Astrocyte of the cerebellum (primary cell): ENCODE data around the gene PPP3CA.

Experiments
- DNase-seq: peaks from one replicate; pipeline ENCODE4 v3.0.0-alpha.2; 2011; ENCODE audit warnings: low read depth
- H3K4me3 ChIP-seq: 2 replicates; pipeline ENCODE4 v1.5.1; 2011; ENCODE audit warnings: mild to moderate bottlenecking, low read depth, low read length, moderate library complexity
- in situ Hi-C: cut with HindIII; loops from 2 replicates; pipeline ENCODE4 v1.10.0; 2017; ENCODE audit warnings: low sequenced_read_pairs
- TF ChIP-seq, protein P1 (sequence below): IDR thresholded peaks from 2 replicates; pipeline ENCODE4 v1.5.1; 2012; ENCODE audit warnings: low read length, low read depth, moderate library complexity, mild to moderate bottlenecking; ENCODE audit errors: missing control alignments

Gene PPP3CA

DNA sequence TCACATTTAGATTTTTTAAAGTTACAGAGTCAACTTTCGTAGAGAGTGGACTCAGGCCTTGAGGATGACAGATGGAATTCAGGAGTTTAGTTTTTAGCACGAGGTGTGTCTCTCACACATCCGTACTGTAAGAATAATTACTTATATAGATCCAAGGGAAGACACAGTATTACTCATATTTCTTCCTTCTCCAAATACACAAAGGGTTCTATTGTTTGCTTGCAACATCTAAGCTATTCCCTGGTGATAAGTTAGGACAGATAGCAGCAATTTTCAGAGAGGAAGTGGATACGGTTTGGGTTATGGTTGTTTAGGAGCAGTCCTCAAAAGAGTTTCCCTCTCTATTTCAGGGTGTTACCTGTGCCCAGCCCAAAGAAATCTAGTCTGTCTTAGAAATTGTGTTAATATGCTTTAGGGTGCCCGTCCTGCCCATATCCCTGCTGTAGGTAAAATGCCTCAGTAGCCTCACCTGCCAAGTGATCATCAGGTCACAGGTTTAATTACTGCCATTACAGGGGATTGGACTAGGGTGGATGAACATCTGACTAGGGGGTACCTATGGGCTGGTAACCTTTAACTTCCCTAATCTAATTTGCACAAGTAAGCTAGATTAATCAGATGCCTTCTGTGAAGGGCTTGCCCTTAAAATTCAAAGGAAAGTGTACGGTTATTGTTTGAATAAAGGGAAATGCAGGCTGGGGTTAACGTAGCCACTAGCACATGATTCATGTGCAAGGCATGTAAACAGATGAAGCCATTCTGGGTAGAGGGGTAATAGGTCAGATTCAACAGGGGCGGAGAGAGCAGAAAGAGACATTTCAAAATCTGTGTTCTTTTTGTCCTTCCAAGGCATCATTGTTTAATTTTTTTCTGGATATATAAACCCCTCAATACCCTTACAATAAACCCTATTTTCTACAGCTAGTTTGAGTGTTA lies 8.7 kb upstream of the PPP3CA start:
- in situ Hi-C loops, result no loop called here
- TF ChIP-seq, protein P1, sequence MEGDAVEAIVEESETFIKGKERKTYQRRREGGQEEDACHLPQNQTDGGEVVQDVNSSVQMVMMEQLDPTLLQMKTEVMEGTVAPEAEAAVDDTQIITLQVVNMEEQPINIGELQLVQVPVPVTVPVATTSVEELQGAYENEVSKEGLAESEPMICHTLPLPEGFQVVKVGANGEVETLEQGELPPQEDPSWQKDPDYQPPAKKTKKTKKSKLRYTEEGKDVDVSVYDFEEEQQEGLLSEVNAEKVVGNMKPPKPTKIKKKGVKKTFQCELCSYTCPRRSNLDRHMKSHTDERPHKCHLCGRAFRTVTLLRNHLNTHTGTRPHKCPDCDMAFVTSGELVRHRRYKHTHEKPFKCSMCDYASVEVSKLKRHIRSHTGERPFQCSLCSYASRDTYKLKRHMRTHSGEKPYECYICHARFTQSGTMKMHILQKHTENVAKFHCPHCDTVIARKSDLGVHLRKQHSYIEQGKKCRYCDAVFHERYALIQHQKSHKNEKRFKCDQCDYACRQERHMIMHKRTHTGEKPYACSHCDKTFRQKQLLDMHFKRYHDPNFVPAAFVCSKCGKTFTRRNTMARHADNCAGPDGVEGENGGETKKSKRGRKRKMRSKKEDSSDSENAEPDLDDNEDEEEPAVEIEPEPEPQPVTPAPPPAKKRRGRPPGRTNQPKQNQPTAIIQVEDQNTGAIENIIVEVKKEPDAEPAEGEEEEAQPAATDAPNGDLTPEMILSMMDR, result no peak
- no peak overlapping the region for H3K4me3 ChIP-seq
- peak; percentile 77 for DNase-seq

DNA sequence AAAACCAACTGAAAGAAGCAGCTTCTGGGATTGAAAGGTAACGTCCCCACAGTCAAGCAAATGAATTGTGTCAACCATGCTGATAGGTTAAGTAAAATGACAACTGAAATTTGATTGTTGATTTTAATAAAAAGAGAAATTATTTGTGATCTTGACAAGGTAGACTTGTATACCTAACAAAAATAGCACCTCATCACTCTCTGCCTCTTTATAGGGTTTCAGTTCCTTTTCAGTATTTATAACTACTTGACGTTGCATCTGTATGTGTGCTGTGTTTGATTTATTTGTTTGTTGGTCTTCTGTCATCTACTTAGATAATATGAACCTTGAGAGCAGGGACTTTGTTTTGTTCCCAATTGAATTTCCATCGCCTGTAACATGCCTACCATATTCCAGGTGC lies 7.9 kb upstream of the PPP3CA start:
- TF ChIP-seq, protein P1, result no peak
- no peak overlapping the region for H3K4me3 ChIP-seq
- DNase-seq, result no peak
- in situ Hi-C loops, result no loop called here

DNA sequence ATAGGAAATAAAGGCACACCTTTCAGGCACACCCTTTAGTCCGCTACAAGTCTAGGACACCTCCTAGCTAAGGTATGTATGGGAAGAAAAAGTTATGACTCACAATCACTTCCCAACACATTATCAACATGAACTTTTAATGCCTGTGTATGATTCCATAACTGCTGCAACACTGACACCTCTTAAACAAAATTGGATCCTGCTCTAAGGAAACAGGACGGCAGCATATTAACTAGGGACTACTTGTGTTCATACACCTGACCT lies 2.4 kb upstream of the PPP3CA start:
- H3K4me3 ChIP-seq, result no peak overlapping the region
- TF ChIP-seq, protein P1, result no peak
- no peak for DNase-seq
- in situ Hi-C loops, result no loop called here

DNA sequence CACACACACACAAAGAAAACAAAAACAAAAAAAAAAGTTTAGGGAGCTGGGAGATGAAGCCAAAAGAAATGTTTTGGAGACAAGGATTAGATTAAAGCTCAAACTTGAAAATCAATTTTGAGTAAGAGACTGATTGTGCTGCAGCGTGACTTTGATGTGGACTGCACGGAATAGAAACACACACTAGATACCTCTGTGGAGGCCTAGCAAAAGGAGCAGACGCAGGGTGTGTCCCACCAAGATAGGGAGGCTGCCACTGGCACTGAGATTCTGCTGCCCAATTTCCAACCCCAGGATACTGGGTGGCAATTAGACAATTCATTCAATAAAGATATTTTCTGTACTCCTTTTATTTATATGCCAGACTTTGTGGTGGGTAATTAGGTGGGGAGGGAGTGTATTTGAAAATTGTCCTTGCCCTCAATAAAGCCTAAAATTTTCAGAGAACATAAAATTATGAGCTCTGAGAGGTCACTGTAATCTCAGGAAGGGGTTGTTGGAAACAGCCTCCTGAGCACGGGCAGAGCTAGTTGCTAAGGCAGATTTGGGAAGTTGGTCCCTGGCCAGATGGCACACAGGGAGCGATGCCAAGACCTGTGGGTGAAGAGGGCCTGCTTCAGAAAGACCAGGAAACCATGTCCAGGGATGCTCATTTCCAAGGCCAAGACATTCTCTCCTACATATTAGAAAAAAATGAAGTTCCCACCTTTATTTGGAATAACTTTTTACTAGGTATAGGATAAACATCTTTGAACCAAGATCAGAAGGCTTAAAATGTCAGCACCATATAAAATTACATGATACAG lies 1.9 kb upstream of the PPP3CA start:
- peak overlapping the region; percentile 79 for H3K4me3 ChIP-seq
- no peak for DNase-seq
- TF ChIP-seq, protein P1, result no peak
- in situ Hi-C loops, result no loop called here

DNA sequence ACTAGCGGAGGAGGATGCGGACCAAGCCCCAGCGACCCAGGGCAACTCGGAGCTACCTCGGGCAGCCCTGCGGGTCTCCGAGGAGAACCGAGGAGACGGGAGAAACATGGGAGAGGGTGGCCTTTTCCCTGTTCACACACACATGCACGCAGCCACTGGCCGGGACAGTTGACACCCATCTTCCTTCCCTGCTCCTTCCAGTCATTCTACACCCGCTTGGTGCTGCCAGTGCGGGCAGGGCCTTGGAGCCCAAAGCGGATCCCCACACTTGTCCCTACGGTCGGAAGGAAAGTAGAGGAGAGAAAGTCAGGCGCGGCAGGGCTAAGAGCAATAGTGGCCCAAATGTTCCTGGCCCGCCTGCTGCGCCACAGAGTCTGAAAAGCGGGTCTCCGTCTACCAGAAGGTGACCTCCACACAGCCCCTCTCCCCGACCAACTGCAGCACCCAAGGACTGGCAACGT lies 1.1 kb upstream of the PPP3CA start:
- in situ Hi-C loops, result no loop called here
- no peak for DNase-seq
- TF ChIP-seq, protein P1, result no peak
- peak overlapping the region; percentile 79 for H3K4me3 ChIP-seq

DNA sequence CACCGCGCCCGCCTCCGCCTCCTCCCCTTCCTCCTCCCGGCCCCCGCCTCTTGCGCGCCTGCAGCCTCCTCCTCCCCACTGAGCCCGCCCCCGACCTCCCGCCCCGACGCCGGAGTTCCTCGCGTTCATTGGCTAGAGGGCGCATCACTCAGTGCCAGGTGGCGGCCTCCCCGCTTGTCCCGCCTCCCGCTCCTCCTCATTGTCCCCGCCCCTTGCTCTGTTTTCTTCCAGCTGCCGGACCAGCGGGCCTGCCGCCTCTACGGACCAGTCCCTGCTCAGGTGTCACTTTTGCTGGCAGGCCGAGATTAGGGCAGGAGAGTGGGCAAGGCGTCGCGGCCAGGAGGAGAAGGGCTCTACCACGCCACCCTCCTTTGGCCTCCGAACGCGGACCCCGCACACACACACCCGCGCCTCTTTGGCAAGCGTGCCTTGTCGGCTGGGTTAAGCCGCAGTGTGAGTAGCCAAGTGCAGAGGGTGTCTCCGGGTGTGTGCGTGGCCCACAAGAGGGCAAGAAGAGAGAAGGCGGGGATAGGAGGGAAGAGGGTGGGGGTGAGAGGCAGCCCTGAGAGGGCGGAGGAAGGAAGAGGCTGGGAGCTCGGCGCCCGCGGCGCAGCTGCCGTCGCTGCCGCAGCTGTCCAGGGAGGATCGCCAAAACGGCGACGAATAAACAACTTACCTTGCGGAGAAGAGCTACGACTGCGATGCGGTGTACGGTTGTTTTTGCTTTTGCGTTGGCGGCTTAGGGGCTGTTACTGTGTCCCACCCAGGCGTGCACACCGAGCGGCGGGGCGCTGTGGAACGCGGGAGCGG lies 436 bp upstream of the PPP3CA start:
- DNase-seq, result peak; percentile 93
- peak overlapping the region; percentile 79 for H3K4me3 ChIP-seq
- TF ChIP-seq, protein P1, result peak; percentile 18
- in situ Hi-C loops, result no loop called here
